Limb (tissue), 2 donors: Measurements from ENCODE around the gene ENPP7.

ENCODE experiments used
- DNase-seq, 2 donors: peaks; one replicate each; pipeline ENCODE4 v3.0.0-alpha.2; 2016; ENCODE audit errors: extremely low spot score in 2 of 2

Gene ENPP7

GRCh38 chr17:79702550-79703236 is 28.1 kb upstream of the ENPP7 start:
- no peak for DNase-seq

GRCh38 chr17:79704691-79705090 is 26.1 kb upstream of the ENPP7 start:
- DNase-seq = no peak

GRCh38 chr17:79705674-79706073 is 25.1 kb upstream of the ENPP7 start:
- DNase-seq = no peak

- no peak for DNase-seq
Observed at GRCh38 chr17:79706931-79707850, 23.6 kb upstream of the ENPP7 start.

- DNase-seq = peak; percentile 51 to 81
Observed at GRCh38 chr17:79707931-79708891, 22.5 kb upstream of the ENPP7 start.

- DNase-seq = no peak
Observed at GRCh38 chr17:79711715-79712305, 18.9 kb upstream of the ENPP7 start.

- no peak for DNase-seq
Observed at GRCh38 chr17:79713391-79713790, 17.4 kb upstream of the ENPP7 start.

GRCh38 chr17:79714176-79715097 is 16.3 kb upstream of the ENPP7 start:
- DNase-seq = no peak

GRCh38 chr17:79715098-79715942 is 15.4 kb upstream of the ENPP7 start:
- no peak for DNase-seq

GRCh38 chr17:79715943-79716797 is 14.6 kb upstream of the ENPP7 start:
- no peak for DNase-seq

- no peak for DNase-seq
Observed at GRCh38 chr17:79720705-79721292, 9.9 kb upstream of the ENPP7 start.

- DNase-seq = no peak
Observed at GRCh38 chr17:79721993-79722671, 8.6 kb upstream of the ENPP7 start.

- no peak for DNase-seq
Observed at GRCh38 chr17:79722787-79723186, 8.0 kb upstream of the ENPP7 start.

GRCh38 chr17:79728169-79728907 is 2.4 kb upstream of the ENPP7 start:
- peak; percentile 90 to 91 for DNase-seq

GRCh38 chr17:79728908-79729471 is 1.8 kb upstream of the ENPP7 start:
- no peak for DNase-seq

- no peak for DNase-seq
Observed at GRCh38 chr17:79729761-79730160, 982 bp upstream of the ENPP7 start.
